Keratinocyte (primary cell): ENCODE results near the gene PAQR8. TPM values are rescaled to one million over a fixed set of nuclear protein-coding genes. Genes with fewer than 3 reads are reported as not detected.

ENCODE experiments used
- DNase-seq: peaks from one replicate; pipeline ENCODE4 v3.0.0-alpha.2; 2011; ENCODE audit warnings: low read depth, missing footprints, low spot score
- FAIRE-seq: peaks from 2 replicates; lab custom pipeline; 2011; peaks lifted over from hg19 to GRCh38; lab: Jason Lieb, UNC
- H2AFZ ChIP-seq: 2 replicates; pipeline ENCODE4 v1.6.0; 2012; ENCODE audit warnings: low read length, control low read depth, inconsistent platforms; ENCODE audit not compliant: control insufficient read depth
- H3K27ac ChIP-seq: 2 replicates; pipeline ENCODE4 v1.5.1; 2011; ENCODE audit warnings: low read length; ENCODE audit not compliant: control insufficient read depth, insufficient read depth
- H3K27me3 ChIP-seq: 3 replicates; pipeline ENCODE4 v1.6.0; 2011; ENCODE audit warnings: low read length; ENCODE audit not compliant: control insufficient read depth, insufficient read depth; ENCODE audit errors: extremely low read depth
- H3K36me3 ChIP-seq, 2 experiments: 2 replicates in 1 of 2; 3 replicates in 1 of 2; pipeline ENCODE4 v1.5.1; 2011; ENCODE audit warnings: low read length in 2 of 2, mild to moderate bottlenecking in 1 of 2; ENCODE audit not compliant: control insufficient read depth in 2 of 2, insufficient read depth in 2 of 2; ENCODE audit errors: extremely low read depth in 1 of 2
- H3K4me1 ChIP-seq: 3 replicates; pipeline ENCODE4 v1.5.1; 2011; ENCODE audit warnings: low read length; ENCODE audit not compliant: control insufficient read depth, insufficient read depth; ENCODE audit errors: extremely low read depth
- H3K4me2 ChIP-seq: 3 replicates; pipeline ENCODE4 v1.6.0; 2011; ENCODE audit warnings: low read depth, low read length; ENCODE audit not compliant: control insufficient read depth, insufficient read depth; ENCODE audit errors: extremely low read depth
- H3K4me3 ChIP-seq, 3 experiments: fragments of 200-600 bp in 1 of 3; sonication (generic) in 1 of 3; 2 replicates in 2 of 3; 3 replicates in 1 of 3; pipeline ENCODE4 v1.5.1; 2011 to 2016; ENCODE audit warnings: low read length in 3 of 3, mild to moderate bottlenecking in 3 of 3, control low read depth in 2 of 3, inconsistent platforms in 1 of 3, low read depth in 1 of 3, mixed read lengths in 1 of 3, mixed run types in 1 of 3, moderate library complexity in 1 of 3; ENCODE audit not compliant: control insufficient read depth in 2 of 3, insufficient read depth in 2 of 3; ENCODE audit errors: extremely low read depth in 1 of 3
- H3K79me2 ChIP-seq: 2 replicates; pipeline ENCODE4 v1.6.0; 2012; ENCODE audit warnings: low read length; ENCODE audit not compliant: control insufficient read depth, insufficient read depth
- H3K9ac ChIP-seq: 3 replicates; pipeline ENCODE4 v1.6.0; 2011; ENCODE audit warnings: low read length; ENCODE audit not compliant: control insufficient read depth, insufficient read depth; ENCODE audit errors: extremely low read depth
- H3K9me1 ChIP-seq: 3 replicates; pipeline ENCODE4 v1.6.0; 2011; ENCODE audit warnings: low read length; ENCODE audit not compliant: control insufficient read depth, insufficient read depth; ENCODE audit errors: extremely low read depth
- H3K9me3 ChIP-seq: 2 replicates; pipeline ENCODE4 v1.5.1; 2012; ENCODE audit warnings: low read depth, low read length; ENCODE audit not compliant: control insufficient read depth
- H4K20me1 ChIP-seq: 3 replicates; pipeline ENCODE4 v1.6.0; 2011; ENCODE audit warnings: low read length; ENCODE audit not compliant: control insufficient read depth, insufficient read depth; ENCODE audit errors: extremely low read depth
- CTCF ChIP-seq, 3 experiments: IDR thresholded peaks in 1 of 3; conservative IDR thresholded peaks in 1 of 3; optimal IDR thresholded peaks in 1 of 3; 2 replicates in 2 of 3; 3 replicates in 1 of 3; pipeline versions ENCODE3 to v1.5.1; 2011; ENCODE audit warnings: low read length in 3 of 3, mild to moderate bottlenecking in 3 of 3, moderate library complexity in 2 of 3, control low read depth in 1 of 3, inconsistent platforms in 1 of 3; ENCODE audit not compliant: insufficient read depth in 2 of 3; ENCODE audit errors: extremely low read depth in 1 of 3
- EZH2 ChIP-seq: IDR thresholded peaks from one replicate; pipeline ENCODE4 v1.6.1; 2012; ENCODE audit warnings: inconsistent platforms, mild to moderate bottlenecking, low read length, moderate library complexity
- dilution Hi-C: fragments of 300-500 bp; cut with MboI; formaldehyde crosslinking; loops from one replicate; pipeline ENCODE4 v1.7.0; 2020; ENCODE audit warnings: low sequenced_read_pairs; ENCODE audit not compliant: extremely low pct_ligation_motif_present
- polyA plus RNA-seq, 5 experiments: library from polyadenylated mRNA; depleted of rRNA in 3 of 5; stranded (reverse) in 3 of 5; stranded (forward) in 1 of 5; unstranded in 1 of 5; fragments of >200 nt; gene quantifications; 1 replicate in 1 of 5; 2 replicates in 3 of 5; 3 replicates in 1 of 5; pipeline versions ENCODE4 v1.2.1 to v1.2.3, GENCODE V29; 2011 to 2012; ENCODE audit warnings: missing spikeins in 2 of 5, low read depth in 1 of 5, low replicate concordance in 1 of 5

Gene PAQR8
- polyA plus RNA-seq, 1 donor (not counting 4 experiments of a cell fraction or from before 2014, with no cell fraction given) = 1.6 TPM

- no peak overlapping the region for H2AFZ ChIP-seq
- H3K27ac ChIP-seq = no peak overlapping the region
- H3K9me3 ChIP-seq = no peaks in the 10 kb centered on the region
- no peaks in the 10 kb centered on the region for H3K36me3 ChIP-seq
- TF ChIP-seq EZH2 = no peak
- no peak for TF ChIP-seq CTCF (optimal IDR thresholded peaks at IDR 0.05 in 1 of 3, IDR thresholded peaks at IDR 0.05 in 1 of 3, conservative IDR thresholded peaks at IDR 0.05 in 1 of 3; ENCODE audit: extremely low read depth in 1 of 3, insufficient read depth in 2 of 3, low read length in 3 of 3)
- DNase-seq = no peak
- H4K20me1 ChIP-seq = no peaks in the 10 kb centered on the region
- no peak overlapping the region for H3K4me2 ChIP-seq
- no peak overlapping the region for H3K9ac ChIP-seq
- H3K4me3 ChIP-seq = no peak overlapping the region
- no peaks in the 10 kb centered on the region for H3K4me1 ChIP-seq
- no peak for FAIRE-seq
- H3K9me1 ChIP-seq = no peaks in the 10 kb centered on the region
- no peaks in the 10 kb centered on the region for H3K27me3 ChIP-seq
- dilution Hi-C loops = no loop called here
- H3K79me2 ChIP-seq = no peaks in the 10 kb centered on the region
Measured at GRCh38 chr6:52373151-52373690, 11.3 kb downstream of the PAQR8 start.

GRCh38 chr6:52374247-52374646, 12.3 kb downstream of the PAQR8 start:
- DNase-seq (no peak), FAIRE-seq (no peak)
- H3K36me3 ChIP-seq = no peaks in the 10 kb centered on the region
- no peaks in the 10 kb centered on the region for H3K27me3 ChIP-seq
- no peaks in the 10 kb centered on the region for H4K20me1 ChIP-seq
- no peaks in the 10 kb centered on the region for H3K9me1 ChIP-seq
- no peak overlapping the region for H2AFZ ChIP-seq
- H3K4me3 ChIP-seq = no peak overlapping the region
- no peak for TF ChIP-seq CTCF (optimal IDR thresholded peaks at IDR 0.05 in 1 of 3, IDR thresholded peaks at IDR 0.05 in 1 of 3, conservative IDR thresholded peaks at IDR 0.05 in 1 of 3; ENCODE audit: extremely low read depth in 1 of 3, insufficient read depth in 2 of 3, low read length in 3 of 3)
- dilution Hi-C loops = no loop called here
- no peak overlapping the region for H3K27ac ChIP-seq
- H3K9ac ChIP-seq = no peak overlapping the region
- H3K9me3 ChIP-seq = no peaks in the 10 kb centered on the region
- H3K4me2 ChIP-seq = no peak overlapping the region
- no peaks in the 10 kb centered on the region for H3K4me1 ChIP-seq
- no peaks in the 10 kb centered on the region for H3K79me2 ChIP-seq
